Ishikawa (cell line): ENCODE measurements around the gene SPINK13.

ENCODE experiments used
- CEBPB ChIP-seq: IDR thresholded peaks from 2 replicates; pipeline ENCODE4 v1.6.1; 2012
- EGR1 ChIP-seq: IDR thresholded peaks from 2 replicates; pipeline ENCODE4 v1.6.1; 2012
- FOXM1 ChIP-seq: IDR thresholded peaks from 2 replicates; pipeline ENCODE4 v1.6.1; 2012; ENCODE audit warnings: low read depth, borderline replicate concordance
- YY1 ChIP-seq: IDR thresholded peaks from 2 replicates; pipeline ENCODE4 v1.6.1; 2012; ENCODE audit warnings: low read depth

DNA sequence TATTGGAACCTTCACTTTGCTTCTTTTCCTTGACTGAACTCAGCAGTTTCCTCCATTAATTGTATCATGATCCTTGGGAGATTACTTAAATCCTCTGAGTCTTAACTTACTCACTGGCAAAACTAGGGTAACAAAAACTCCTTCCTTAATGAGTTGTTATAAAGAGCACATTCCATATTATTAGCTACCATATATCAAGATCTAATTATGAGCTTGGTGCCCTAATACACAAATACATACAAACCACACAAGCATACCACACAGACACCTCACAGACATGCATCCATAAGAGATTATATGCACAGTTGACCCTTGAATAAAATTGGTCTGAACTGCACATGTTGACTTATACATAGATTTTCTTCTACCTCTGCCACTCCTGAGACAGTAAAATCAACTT, 41.2 kb downstream of the SPINK13 start:
- no peak for TF ChIP-seq EGR1
- no peak for TF ChIP-seq YY1
- no peak for TF ChIP-seq CEBPB
- no peak for TF ChIP-seq FOXM1
